Prostate gland (tissue), 2 donors: ENCODE data around the gene MRNIP.

ENCODE experiments used
- POLR2A ChIP-seq: fragments of 450-650 bp; IDR thresholded peaks from one replicate; pipeline ENCODE4 v1.6.1; 2016; ENCODE audit warnings: antibody characterized with exemption, mild to moderate bottlenecking
- TF ChIP-seq, protein P1 (sequence below), 4 experiments: fragments of 200-600 bp in 2 of 4; fragments of 450-650 bp in 2 of 4; sonication (generic) in 2 of 4; IDR thresholded peaks; 1 replicate in 3 of 4; 2 replicates in 1 of 4; pipeline ENCODE4 v1.5.1; 2016 to 2019; ENCODE audit warnings: antibody characterized with exemption in 4 of 4, mild to moderate bottlenecking in 2 of 4, moderate library complexity in 2 of 4

- TF ChIP-seq, protein P1, sequence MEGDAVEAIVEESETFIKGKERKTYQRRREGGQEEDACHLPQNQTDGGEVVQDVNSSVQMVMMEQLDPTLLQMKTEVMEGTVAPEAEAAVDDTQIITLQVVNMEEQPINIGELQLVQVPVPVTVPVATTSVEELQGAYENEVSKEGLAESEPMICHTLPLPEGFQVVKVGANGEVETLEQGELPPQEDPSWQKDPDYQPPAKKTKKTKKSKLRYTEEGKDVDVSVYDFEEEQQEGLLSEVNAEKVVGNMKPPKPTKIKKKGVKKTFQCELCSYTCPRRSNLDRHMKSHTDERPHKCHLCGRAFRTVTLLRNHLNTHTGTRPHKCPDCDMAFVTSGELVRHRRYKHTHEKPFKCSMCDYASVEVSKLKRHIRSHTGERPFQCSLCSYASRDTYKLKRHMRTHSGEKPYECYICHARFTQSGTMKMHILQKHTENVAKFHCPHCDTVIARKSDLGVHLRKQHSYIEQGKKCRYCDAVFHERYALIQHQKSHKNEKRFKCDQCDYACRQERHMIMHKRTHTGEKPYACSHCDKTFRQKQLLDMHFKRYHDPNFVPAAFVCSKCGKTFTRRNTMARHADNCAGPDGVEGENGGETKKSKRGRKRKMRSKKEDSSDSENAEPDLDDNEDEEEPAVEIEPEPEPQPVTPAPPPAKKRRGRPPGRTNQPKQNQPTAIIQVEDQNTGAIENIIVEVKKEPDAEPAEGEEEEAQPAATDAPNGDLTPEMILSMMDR (IDR thresholded peaks at IDR 0.05), result no peak
- TF ChIP-seq POLR2A, result no peak
Observed at GRCh38 chr5:179812135-179812825, 46.3 kb downstream of the MRNIP start.
